ENCODE results near the gene COA5.

COA5 gene, protein sequence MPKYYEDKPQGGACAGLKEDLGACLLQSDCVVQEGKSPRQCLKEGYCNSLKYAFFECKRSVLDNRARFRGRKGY

DNA sequence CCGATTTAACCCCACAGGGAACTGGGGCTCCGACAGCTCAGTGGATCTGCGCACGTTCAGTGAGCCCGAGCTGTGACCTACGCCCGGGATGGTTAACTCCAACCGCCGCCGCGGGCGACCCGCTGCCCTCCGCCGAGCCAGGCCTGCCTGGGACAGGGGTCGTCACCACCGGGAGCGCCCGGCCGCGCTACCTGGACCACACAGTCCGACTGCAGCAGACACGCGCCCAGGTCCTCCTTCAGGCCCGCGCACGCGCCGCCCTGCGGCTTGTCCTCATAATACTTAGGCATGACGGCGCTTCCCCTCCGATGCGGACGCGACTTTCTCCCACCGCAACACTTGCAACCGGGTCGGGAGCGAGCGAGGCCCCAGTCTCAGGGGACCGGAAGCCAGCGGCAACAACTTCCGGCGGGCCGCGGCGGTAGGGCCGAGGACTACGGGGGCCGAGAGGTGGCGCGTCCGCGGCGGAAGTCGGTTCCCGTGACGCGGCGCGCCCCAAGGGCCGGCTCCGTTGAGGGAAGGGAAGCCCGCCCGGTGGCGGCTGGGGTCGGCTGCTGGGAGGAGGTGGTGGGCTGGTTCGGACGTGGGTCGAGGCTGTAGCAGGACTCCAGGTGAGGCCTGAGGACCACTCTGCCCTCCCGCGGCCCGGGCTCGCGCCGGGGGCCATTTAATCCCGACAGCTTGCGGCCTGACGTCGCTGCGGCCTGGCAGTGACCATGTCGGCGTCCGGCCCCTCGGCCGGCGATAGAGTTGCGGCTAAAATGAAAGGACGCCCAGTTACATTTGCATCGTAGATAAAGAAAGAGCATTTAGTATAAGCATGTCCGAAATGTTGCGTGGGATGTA is at the start of gene COA5, which contains the start of gene UNC50:
Gene COA5, minus strand, starts transcription at position 397 of the 846 bp plus-strand sequence. Its CDS starts 107 bp downstream, at position 290.
Gene UNC50, plus strand, starts transcription at position 474 of the 846 bp plus-strand sequence. CDS start 1,171 bp downstream, outside the sequence.
- DNase-seq = peak; percentile 91 to 95

DNA sequence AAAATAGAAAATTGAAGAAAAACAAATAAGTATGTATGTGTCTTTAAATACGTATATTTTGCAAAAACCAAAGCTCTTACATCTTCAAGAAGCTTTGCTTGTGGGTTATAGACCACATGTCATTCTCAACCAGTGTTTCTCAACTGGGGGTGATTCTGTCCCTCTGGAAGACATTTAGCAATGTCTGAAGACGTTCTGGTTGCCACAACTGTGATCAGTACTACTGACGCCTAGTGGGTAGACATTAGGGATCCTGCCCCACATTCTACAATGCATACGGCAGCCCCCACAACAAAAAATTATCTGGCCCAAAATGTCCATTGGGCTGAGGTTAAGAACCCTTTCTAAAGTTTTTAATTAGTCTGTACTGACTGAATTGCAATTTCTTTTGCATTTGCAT is 48.5 kb upstream of the COA5 start:
- DNase-seq = no peak

DNA sequence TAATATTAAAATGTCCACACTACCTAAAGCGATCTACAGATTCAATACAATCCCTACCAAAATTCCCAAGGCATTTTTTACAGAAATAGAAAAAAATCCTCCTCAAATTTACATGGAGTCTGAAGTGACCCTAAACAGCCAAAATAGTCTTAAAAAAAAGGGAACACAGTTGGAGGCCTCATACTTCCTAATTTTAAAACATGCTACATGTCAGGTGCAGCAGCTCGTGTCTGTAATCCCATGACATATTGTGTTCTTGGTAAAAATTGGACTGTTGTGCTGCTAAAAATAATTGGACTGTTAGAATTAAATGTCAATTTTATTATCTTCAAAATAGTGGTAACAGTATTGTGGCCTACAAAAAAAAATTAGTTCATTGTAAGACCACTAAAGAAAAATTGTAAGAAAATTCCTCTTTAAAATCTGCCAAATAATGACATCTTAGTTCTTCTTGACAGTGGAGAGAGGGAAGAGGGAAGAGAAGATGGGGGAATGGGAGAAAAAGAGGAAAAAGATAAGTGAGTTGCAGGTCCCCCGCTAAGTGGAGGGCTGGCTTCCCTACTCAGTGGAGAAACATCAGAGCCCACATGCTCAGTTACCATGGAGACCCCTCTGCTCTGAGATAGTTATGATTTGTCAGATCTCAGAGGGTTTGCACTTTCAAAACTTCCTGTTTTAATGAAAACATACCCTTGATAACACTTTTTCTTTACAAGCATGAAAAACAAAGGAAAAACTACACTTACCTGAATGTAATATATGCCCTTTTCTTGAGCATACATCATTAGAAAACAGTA is 46.6 kb upstream of the COA5 start:
- no peak for DNase-seq

DNA sequence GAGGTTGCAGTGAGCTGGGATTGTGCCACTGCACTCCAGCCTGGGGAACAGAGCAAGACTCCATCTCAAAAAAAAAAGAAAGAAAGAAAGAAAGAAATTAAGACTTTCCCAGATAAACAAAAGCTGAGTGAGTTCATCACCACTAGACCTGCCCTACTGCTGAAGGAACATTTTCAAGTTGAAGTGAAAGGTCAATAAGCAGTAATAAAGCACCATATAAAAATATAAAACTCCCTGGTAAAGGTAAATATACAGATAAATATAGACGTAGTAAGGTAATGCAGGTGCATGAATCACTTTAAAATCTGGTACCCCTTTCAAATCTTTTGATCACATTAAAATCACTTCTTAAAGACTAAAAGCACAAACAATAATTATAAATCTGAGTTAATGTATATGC is 42.7 kb upstream of the COA5 start:
- no peak for DNase-seq

GRCh38 chr2:98649992-98650375 is 41.7 kb upstream of the COA5 start:
- no peak for DNase-seq

- DNase-seq = peak; percentile 86 to 87
These were observed 41.1 kb upstream of the COA5 start for GRCh38 chr2:98649135-98649991.

- no peak for DNase-seq
These were observed 40.1 kb upstream of the COA5 start for GRCh38 chr2:98648451-98648850.

DNA sequence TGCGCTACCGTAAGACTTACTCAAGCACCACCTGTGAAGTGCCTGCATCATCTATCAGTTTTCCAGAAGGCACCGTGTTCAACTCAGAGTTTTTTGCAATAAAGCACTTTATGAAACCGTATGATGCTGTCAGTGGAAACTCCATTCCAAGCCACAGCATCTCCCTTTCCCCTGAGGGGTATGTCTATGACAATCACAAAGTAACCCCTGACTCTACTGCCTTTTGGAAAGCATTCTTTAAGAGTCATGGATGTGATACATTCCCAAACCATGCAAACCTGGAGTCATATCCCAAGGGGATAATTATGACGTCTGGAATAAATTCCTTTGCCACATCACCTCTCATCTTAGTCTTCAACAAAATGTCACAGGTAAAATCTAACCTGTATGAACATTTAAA is 39.3 kb upstream of the COA5 start:
- DNase-seq = no peak

- DNase-seq = no peak
These were observed 35.3 kb upstream of the COA5 start for GRCh38 chr2:98643496-98644100.

DNA sequence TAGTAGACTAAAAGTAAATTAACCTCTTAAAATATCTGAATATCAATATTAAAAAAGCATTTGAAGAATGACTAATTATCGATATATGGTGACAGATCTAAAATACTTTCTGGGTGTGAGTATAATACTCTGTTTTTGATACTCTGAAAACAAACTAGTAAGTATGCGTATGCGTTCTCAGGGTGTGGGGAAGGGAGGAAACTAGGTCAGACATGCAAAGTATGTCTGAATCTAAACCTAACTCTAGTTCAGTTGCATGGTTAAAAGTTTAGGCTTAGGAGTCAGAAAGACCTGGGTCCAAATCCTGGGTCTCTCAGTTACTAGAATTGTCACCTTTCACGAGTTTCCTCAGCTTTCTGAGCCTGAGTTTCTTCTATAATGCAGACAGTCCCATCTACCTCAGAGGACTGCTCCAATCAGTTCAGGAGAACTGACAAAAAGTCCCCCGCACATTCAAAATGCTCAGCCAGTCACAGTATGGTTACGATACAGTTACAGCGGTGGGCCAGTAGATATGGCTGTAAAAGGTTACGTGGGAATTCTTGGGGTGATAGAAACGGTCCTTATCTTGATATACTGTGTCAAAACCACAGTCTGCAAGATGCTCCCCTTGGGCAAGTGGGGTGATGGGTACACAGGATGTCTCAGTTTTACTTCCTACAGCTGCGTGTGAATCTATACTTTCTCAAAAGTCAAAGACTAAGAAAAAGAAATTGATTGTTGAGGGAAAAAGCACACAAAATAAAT is 29.3 kb upstream of the COA5 start:
- DNase-seq = peak; percentile 54 to 65

- DNase-seq = peak; percentile 66 to 71
These were observed 26.2 kb upstream of the COA5 start for GRCh38 chr2:98634406-98635092.

GRCh38 chr2:98632351-98632750 is 24.0 kb upstream of the COA5 start:
- DNase-seq = no peak

DNA sequence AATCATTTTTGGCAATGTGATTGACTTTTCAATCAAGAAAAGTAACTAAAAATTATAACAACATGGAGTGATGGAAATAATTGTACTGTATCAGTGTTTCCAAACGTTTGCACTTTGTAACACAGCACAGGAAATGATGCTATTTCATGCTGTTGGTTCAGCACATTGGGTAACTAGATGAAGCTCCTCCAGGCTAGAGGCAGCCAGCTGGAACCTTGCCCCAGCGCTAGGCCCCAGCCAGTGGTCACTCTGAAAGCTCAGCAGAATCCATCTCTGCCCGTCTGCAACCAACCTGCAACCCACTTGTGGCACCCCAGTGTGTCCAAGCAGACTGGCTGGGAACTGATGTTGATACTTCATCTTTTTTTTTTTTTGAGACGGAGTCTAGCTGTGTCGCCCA is 15.3 kb upstream of the COA5 start:
- DNase-seq = no peak

GRCh38 chr2:98617149-98617548 is 8.8 kb upstream of the COA5 start:
- DNase-seq = no peak

GRCh38 chr2:98615481-98615880 is 7.2 kb upstream of the COA5 start:
- no peak for DNase-seq

DNA sequence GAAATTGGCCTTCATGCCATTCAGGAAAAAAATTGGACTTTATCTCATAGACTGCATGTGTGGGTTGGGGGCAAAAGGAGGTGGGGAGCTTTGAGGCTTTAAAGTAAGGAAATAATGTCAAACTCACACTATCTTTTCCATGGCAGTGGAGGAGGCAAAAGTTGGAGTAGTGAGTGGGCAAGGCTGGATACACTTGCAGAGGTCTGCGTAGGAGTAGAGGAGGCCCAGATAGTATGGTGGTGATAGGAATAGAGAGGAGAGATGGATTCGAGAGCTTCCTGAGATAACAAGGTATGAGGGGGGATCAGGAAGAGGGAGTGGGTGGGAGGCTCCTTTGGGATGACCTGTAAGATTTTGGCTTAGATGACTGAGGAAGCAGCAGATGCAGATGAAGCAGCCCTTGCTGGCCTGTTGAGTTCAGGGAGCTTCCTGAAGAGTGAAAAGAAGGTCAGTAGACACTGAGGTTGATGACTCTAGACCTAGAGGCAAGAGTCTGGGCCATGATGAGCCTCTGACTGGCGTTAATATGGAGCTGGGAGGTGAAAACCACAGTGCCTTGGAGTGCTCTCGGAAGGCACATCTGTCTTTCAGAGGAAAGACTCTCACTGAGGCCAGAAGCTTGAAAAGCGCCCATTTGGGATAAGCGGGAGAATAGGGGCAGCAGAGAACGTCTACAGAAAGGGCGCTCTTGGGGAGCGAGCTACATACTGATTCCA is 5.9 kb upstream of the COA5 start:
- DNase-seq = no peak

DNA sequence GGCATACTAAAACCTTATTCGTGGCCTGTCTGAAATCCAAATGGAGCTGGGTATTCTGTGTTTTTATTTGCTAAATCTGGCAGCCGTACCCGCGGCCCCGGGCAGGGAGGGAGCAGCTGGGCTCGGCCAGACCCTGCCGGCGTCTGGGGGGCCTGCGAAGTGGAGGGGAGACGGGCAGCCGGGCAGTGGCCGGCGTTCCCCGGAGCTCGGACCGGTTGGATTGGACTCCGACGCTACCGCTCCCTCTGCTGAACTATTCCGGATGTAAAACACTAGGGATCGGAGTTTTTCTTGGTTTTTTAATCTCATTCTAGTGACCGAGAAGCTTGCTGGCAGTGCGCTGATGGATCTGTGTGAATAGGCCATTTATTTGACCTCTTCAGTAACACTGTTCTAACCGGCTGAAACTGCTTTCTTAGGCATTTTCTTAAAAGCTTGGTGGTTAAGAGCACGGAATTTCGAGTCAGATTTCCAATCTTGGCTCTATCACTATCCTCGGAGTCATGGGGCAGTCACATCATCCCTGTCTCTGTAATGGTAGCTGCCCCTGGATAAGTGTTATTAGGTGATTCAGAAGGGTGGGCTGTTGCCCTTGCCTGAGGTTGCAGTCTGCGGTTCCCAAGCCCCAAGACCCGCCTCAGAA is 771 bp upstream of the COA5 start:
- DNase-seq = peak in 1 of 2 experiments; percentile 31

DNA sequence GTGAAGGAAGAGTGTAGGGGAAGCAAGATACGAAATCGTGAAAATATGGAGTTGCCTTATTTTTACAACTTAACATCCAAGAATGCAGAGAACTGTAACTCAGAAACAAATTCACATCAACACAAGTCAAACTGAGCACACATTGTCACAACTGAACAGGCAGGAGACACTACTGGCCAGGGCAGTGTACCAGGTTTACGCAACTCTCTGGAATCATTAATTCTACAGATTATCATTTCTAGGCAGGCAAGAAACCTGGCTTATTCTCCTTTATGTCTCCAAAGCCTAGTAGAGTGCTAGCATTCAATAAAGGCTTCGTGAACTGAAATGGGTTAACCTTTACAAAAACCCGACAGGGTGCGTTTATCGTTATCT is 584 bp downstream of the COA5 start:
- DNase-seq = no peak

DNA sequence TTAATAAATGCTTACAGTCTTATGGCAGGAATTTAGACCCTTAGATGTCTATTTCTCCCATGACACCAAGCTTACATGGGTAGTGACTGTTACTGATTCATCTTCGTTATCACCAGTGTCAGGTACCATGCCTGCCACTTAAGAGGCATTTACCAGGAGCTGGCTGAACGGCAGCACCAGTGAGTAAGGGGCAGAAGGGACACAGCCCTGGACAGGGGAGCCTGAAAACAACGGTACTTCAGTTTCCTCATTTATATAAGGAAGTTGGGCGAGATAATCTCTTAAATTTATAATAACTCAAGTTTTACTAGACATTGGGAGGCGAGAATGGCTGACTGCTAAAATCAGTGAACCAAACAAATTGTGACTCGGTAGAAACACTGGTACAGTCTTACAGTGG is 1.2 kb downstream of the COA5 start:
- DNase-seq = no peak

- DNase-seq = no peak
These were observed 1.9 kb downstream of the COA5 start for GRCh38 chr2:98606431-98606830.

All from activated T-cell treated with anti-CD3 and anti-CD28 coated beads, Interleukin-2, amount 50 U/mL, for 48 hours (primary cell).